SH-SY5Y (cell line): ENCODE data around the gene IKZF1.

Source experiments
- GATA2 ChIP-seq: IDR thresholded peaks from 2 replicates; pipeline ENCODE4 v1.6.1; 2011; ENCODE audit warnings: mild to moderate bottlenecking, low read depth, low read length
- GATA3 ChIP-seq: IDR thresholded peaks from 2 replicates; pipeline ENCODE4 v1.6.1; 2011; ENCODE audit warnings: low read depth, mild to moderate bottlenecking, low read length, moderate library complexity

DNA sequence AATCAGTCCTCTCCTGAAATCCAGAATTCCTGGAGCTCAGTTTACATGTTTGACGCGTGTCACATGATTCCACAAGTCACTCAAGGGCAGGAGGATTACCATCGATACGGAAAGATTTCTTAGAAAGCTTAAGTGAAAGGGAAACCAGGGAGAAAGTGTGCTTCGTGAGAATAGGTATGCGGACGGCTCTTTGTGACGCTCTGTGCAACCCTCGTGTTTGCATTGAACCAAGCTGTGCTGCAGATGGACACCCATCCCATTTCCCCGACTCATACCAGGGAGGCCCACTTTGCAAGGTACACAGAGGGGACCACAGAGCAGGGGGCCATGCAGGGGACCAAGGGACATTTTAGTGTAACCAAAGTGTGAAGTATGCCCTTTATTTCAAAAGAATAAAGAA, 43.2 kb downstream of the IKZF1 start:
- TF ChIP-seq GATA2 (no peak), GATA3 (no peak)
